GM21576 (cell line): ENCODE measurements around the gene UROC1.

Experiments
- ATAC-seq: cut with Tn5 transposase; IDR thresholded peaks from one replicate; pipeline ENCODE4 v1.9.1; 2021; ENCODE audit warnings: mild to moderate bottlenecking, moderate library complexity; ENCODE audit not compliant: unreplicated experiment

Gene UROC1

DNA sequence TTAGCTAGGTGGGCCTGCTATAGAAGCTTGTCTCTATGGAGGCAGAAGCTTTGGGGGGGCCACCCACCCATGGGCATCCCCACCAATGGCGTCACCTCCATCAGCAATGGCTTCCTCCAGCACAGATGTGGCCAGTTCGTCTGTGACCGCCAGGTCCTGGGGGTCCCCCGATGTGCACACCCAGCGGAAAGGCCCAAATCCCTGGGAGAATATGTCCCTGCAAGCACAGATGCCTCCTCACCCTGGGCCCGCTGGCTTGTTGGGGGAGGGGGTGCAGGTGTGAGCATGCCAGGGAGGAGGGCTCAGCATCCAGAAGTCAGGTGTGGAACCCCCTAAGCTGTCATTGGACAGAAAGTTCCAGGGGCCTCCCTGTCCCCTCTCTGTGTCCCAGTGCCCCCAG, 19.6 kb downstream of the UROC1 start:
- no peak for ATAC-seq

GRCh38 chr3:126496894-126497850, 20.4 kb downstream of the UROC1 start:
- no peak for ATAC-seq

GRCh38 chr3:126495786-126496185, 21.8 kb downstream of the UROC1 start:
- no peak for ATAC-seq

DNA sequence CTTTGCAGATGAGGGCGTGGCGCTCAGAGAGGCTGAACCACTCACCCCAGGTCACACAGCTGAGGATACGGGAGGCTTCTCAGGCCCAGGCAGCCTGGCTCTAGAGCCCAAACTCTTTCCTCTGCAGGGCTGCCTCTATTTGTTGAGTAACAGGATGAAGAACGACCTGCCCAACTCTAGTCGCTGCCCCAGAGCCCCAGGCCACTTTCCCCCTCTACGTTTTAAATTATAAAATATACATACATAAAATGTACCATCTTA, 22.7 kb downstream of the UROC1 start:
- ATAC-seq = no peak

GRCh38 chr3:126494204-126494969, 23.2 kb downstream of the UROC1 start:
- no peak for ATAC-seq

DNA sequence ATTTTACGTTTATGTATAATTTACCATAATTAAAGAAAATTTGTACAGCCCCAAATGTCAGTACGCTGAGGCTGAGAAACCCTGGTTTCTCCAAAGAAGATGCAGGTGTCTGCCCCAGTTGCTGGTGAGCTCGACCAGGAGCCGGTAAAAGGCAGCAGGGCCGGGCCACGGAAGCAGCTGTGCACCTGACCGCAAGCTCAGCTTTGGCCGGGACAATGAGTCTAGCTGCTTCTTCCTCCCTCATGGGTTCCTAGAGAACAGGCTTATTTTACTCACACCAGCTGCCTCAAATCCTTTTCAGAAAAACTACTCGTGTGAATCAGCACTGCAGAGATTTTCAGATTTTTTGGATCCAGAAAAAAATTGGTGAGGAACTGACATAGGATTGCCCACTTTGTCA, 23.8 kb downstream of the UROC1 start:
- ATAC-seq = no peak

- ATAC-seq = no peak
Measured at GRCh38 chr3:126493051-126493450, 24.5 kb downstream of the UROC1 start.

- ATAC-seq = no peak
Measured at GRCh38 chr3:126491221-126492013, 26.2 kb downstream of the UROC1 start.

DNA sequence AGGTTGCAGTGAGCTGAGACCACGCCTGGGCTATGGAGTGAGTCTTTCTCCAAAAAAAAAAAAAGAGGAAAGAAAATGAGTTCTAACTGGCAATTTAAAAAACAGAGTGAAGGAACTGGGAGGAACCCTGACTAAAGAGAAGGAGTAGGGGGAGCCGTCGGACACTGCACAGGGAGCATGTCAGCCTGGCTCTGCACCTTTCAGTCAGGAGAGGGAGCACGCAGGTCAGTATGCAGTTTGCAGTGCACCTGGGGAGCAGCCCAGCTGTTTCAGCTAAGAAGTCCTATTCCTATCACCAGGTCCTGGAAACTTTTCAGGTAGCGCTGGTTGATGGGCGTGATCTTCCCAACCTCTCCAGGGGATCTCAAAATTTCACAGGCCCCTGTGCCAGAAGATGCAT, 27.0 kb downstream of the UROC1 start:
- no peak for ATAC-seq

DNA sequence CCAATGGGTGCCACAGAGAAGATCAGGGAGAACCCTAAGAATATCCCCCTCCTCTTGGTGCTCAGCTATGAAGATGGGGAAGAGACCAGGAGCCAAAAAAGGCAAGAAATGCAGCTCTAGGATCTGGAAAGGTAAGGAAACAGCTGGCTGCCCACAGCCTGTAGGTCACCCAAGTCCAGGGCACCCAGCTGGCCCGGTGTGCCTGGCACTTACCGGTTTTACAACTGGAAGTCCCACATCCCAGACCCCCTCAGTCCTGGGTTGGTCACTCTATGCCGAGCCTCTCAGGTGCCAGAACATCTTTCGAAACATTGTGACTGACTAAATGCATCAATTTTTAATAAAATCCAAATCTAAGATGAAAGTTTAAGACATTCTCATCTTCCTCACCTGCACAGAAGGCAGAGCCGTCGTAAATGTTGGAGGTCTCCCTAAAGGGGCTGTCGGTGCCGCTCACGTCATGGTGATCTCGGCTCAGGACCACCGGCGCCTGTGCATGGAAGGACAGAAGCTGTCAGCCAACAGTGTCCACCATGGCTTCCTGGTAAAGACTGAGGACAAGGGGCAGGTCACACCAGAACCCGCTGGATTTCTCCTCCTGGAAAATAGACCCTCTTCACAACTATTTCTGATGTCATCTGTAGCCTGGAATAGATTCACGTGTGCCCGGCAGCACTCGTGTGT, 28.5 kb downstream of the UROC1 start:
- no peak for ATAC-seq

DNA sequence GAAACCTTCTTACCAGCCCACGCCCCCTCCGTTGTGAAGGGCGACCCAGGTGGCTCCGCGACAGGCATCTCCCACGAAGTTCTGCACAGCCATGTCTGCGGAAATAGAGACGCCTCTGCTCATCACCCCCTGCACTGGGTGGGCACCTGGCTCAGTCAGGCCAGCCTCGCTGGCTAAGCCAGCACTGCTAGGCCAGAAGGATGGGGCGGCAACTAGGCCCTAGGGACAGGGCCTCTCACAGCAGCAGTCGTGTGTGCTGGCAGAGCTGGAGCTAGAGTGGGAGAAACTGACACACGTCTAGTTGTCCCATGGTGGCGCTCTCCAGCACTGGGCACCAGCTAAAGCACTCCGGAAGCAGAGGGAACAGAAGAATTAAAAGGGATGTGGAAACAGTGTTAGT, 29.4 kb downstream of the UROC1 start:
- no peak for ATAC-seq

DNA sequence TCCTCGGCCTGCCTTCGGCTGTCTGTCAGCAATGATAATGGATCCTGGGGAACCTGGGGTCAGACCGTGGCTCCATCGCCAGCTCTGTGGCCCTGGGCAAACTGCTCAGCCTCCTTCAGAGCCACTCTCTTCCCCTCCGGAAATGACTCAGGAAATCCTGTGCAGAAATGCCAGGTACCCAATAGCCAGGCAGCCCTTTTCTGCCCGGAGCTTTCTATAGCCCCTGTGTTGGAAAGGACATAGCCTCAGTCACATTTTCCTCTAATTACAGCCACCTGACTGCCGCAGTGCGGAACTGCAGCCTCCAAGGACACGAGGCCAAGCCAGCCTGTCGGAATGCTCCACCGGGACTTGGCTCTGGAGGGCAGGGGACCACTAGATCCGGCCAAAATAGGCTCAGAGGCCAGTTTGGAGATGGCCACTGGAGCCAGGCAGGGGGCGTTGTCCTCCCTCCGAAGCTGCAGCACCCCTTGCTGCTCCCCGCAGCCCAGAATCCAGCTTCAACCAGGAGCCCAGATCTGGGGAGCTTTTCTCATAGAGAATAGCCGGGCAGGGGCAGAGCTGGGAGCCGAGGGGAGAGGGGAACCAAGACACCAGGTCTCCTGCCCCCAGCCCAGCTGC, 30.3 kb downstream of the UROC1 start:
- ATAC-seq = no peak

DNA sequence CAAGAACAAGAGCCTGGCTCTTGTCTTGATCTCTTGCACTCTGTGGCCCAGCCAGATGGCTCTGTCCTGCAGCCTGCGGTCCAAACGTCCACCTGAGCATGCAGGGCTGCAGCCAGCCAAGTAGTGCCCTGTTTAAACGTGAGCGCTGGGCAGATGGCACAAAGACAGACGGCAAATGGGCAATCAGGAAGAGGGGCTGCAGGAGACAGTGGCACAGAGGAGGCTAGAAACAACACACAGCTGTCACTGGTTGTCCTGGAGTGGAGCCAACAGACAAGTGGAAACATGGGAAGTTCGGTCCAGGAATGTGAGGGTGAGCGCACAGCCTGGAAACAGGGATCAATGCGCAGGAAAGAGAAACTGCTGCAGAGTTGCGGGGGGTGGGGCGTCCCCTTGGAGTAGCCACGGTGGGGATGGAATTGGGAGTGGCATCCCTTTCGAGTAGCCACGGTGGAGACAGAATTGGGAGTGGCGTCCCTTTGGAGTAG, 31.2 kb downstream of the UROC1 start:
- no peak for ATAC-seq

DNA sequence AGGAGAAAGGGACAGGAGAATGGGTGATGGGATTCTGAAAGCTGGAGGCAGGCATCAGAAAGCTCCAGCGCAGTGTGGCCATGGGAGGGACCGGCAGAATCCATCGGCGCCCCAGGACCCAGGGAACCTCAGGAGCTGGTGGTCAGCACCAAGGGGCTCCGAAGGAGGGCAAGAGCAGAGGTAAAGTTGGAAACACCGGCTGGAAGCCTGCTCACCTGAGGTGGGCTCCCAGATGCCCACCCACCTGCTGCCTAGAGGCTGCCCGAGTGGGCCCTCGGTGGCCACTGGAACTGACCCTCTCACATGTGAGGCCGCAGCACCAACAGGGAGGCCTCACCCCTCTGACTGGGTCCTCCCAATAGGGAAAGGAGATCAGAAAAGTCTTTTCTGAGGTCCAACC, 31.6 kb downstream of the UROC1 start:
- no peak for ATAC-seq

GRCh38 chr3:126485176-126485897, 32.2 kb downstream of the UROC1 start:
- ATAC-seq = no peak

- no peak for ATAC-seq
Measured at GRCh38 chr3:126484662-126485061, 32.9 kb downstream of the UROC1 start.

DNA sequence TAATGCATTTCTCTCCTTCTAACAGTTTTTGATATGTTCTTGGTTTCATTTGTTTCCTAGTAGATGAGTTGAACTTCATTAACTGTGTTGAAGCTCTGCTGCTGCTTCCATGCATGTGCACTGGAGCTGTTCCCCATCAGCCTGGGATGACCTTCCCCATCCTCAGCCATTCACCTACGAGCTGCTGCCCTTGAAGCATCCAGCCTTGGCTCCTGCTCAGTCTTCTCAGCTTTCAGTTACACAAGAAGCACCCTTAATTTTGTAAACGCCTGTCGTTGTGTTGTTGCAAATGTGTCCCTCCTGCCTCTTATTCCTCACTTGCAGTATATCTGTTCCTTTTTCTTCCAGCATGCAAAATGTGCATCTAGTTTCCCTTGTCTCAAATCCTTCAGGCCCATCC, 33.4 kb downstream of the UROC1 start:
- no peak for ATAC-seq

DNA sequence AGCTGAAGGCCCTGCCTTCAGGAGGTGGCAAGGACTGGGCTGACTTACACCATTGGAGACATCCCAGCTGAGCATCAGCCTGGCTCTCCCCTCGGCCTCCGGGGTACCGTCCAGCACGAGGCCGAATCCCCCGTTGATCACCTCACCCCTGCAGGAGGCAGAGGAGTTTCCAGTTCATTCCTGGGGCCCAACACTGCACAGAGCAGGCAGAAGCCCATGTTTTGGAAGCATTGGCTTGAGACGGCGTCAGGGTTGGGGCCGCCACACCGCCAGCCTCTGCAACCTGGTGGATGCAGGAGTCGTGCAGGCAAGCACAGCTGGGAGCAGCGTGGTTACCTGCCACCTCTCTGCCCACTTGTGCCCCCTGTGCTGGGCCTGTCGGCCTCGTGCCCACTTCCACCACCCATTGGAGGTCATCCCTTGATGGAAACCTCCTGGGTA, 34.2 kb downstream of the UROC1 start:
- no peak for ATAC-seq

DNA sequence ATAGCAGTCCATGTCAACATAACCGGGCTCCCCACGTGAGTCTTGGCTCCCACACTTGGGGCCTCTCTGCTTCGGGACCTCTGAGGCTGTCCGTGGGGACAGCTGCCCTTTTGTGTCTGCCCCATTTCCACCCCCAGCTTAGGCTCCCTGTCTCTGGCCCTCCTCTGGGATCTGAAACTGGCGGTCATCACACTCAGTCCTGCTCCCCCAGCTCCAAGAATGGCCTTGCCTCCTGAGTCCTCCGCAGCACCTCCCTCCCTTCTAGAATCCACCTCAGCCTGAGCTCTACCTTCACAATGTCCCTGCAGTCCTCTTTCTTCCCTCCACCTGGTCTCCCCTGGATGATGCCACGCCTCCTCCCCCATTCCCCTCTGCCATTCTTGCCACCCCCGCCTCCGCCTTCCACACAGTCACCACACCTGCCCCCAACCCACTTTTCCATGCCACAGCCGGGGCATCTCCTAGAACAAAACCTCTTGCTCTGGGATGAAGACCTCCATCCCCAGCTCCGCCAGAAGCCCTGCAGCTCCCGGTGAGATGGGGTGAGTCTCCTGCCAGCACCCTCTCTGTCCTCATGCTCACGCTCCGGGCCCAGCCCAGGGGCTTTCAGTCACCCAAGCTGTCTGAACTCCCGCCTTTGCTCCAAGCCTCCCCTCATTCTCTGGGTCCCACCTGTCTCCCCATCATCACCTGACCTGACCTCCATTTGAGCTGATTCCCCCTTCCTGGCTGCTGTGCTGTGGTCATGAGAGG, 34.9 kb downstream of the UROC1 start:
- no peak for ATAC-seq
